GM18498 (cell line): ENCODE measurements around the gene ASB13.

Source experiments
- ATAC-seq: cut with Tn5 transposase; IDR thresholded peaks from one replicate; pipeline ENCODE4 v1.9.1; 2021; ENCODE audit warnings: mild to moderate bottlenecking, moderate library complexity; ENCODE audit not compliant: unreplicated experiment

The ASB13 gene

DNA sequence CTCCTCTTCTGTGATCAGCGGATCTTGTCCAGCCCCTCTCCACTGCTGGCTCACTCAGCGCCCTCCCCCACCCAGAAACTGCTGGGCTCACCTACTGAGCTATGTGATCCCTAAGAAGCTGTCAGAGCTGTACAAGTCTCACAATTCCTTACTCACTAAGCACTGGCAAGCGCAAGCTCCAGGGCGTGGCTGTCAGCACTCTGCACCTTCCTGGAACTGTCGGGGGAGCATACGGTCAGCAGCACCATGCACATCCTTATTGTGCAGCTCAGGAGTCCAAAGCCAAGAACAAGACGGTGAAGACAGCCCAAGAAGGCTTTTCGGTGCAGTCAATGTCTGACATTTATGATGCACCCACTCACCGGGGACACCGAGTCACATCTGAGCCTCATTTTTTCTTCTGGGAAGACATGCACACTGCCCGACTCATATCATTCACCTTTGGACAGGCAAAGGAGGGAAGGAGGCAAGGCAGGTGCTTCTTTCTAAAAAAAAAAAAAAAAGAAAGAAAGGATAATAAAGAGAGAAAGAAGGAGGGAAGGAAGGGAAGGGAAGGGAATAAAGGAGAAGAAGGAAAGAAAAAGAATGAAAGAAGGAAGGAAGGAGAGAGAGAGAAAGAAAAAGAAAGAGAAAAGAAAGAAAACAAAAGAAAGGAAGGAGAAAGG lies 56.3 kb downstream of the ASB13 start:
- ATAC-seq: no peak

GRCh38 chr10:5608608-5609220 lies 57.7 kb downstream of the ASB13 start:
- no peak for ATAC-seq

- no peak for ATAC-seq
Observed at GRCh38 chr10:5607594-5607993, 58.8 kb downstream of the ASB13 start.

GRCh38 chr10:5606864-5607263 lies 59.5 kb downstream of the ASB13 start:
- no peak for ATAC-seq

- ATAC-seq: no peak
Observed at GRCh38 chr10:5606321-5606720, 60.1 kb downstream of the ASB13 start.

GRCh38 chr10:5604961-5605360 lies 61.4 kb downstream of the ASB13 start:
- no peak for ATAC-seq

DNA sequence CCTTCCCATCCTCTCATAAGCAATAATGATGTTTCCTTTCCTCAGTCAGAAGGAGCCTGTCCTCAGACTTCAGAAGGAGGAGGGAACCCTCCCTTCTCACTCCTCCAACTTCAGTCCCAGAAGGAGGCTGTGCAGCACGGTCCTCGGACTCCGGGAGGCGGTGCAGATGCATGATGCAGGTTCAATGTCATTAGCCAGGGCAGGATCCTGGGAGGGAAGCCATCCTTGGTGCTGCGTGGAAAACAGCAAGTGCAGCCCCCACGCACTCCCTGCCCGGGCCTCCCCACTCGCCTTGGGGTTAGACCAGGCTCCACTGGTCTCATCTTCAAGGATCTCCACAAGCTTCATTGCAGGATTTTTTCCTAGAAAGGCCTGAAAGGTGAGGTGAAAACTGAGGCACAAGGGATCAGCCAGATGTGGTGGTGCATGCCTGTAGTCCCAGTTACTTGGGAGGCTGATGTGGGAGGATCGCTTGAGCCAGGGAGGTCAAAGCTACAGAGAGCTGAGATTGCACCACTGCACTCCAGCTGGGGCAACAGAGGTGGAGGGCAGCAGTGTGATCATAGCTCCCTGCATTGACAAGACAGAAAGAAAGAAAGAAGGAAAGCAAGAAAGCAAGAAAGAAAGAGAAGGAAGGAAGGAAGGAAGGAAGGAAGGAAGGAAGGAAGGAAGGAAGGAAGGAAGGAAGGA lies 62.0 kb downstream of the ASB13 start:
- ATAC-seq: no peak

GRCh38 chr10:5603848-5604170 lies 62.6 kb downstream of the ASB13 start:
- no peak for ATAC-seq

DNA sequence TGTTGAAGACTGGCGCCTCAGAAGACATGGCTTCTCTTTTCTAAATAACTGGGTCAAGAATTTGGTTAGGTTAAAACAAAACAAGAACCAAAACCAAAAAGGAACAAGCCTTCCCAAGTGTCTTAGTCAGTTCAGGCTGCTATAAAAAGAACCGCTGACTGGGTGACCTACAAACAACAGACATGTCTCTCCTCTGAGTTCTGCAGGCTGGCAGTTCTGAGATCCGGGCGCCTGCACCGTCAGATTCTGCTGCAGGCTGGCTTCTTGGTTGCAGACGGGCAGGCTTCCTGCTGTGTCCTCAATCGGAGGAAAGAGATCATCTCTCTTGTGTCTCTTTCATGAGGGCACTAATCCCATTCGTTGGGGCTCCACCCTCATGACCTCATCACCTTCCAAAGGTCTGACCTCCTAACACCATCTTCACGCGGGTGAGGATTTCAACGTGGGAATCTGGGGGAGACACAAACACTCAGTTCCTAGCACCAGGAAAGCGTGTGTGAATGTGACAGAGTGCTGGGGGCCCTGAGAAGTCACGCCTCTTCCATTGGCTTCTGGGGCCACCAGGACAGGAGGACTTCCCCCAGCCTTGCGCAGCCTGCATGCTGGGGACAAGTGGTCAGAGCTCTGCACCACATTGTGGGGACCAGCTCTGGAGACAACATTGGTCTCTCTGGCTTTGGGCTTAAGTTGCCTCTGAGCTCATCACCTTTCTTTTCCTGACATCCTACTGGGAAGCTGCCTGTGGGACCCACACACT lies 63.1 kb downstream of the ASB13 start:
- ATAC-seq: no peak

DNA sequence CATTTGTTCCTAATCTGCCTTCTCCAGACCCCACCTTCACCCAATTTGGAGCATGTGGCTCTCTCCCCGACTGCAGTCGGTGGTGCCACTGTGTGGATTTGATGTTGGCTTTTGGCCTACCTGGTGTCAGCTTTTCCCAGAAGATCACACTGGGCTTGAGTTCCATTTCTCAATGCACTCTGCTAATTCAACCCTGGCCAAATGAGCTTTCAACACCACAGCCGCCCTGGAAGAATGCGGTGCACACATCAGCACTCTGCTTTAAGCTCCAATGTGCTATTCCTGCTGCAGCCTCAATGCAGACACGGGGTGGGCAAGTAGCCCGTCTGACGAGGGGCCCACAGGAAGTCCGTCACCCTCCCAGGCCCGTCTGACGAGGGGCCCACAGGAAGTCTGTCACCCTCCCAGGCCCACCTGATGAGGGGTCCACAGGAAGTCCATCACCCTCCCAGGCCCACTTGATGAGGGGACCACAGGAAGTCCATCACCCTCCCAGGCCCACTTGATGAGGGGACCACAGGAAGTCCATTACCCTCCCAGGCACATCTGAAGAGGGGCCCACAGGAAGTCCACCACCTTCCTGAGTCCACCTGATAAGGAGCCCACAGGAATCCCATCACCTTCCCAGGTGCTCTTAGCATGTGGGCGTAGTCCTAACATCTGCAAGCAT lies 64.4 kb downstream of the ASB13 start:
- ATAC-seq: no peak

GRCh38 chr10:5600908-5601307 lies 65.5 kb downstream of the ASB13 start:
- ATAC-seq: no peak

GRCh38 chr10:5599613-5600520 lies 66.5 kb downstream of the ASB13 start:
- no peak for ATAC-seq

DNA sequence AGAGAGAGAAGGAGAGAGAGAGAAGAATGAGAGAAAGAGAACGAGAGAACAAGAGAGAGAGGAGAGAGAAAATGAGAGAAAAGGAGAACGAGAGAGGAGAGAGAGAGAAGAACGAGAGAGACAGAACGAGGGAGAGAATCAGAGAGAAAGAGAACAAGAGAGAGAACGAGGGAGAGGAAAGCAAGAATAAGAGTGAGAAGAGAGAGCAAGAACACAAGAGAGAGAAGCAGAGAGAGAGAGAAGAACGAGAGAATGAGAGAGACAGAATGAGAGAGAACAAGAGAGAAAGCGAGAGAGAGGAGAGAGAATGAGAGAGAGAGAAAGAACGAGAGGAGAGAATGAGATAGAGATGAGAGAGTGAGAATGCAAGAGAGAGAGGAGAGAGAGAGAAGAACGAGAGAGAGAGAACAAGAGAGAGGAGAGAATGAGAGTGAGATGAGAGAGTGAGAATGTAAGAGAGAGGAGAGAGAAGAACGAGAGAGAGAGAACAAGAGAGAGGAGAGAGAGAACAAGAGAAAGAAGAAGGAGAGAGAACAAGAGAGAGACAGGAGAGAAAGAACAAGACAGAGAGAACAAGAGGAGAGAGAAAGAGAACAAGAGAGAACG lies 68.2 kb downstream of the ASB13 start:
- no peak for ATAC-seq

GRCh38 chr10:5596611-5597341 lies 69.6 kb downstream of the ASB13 start:
- ATAC-seq: no peak

DNA sequence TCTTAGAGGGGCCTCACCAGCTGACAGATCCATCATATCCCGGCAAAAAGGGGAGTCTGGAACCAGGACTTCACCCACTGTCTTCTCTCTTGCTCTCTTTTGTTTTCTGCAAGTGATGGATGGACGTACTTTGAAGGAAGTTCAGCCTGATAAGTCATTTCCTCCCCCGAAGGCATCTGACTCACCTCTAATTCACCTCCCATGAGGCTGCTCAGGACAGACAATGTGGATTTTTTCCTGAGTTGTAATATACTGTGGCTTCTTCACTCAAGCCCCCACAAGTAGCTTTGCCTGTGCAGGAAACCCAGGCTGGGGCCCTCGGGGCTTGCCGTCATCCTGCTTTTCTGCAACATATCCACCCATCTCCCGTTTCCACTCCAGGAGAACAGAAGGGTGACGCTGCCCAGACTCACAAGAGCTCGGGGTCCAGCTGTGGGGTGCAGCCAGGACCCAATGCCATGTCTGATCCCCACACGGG lies 70.4 kb downstream of the ASB13 start:
- ATAC-seq: no peak

DNA sequence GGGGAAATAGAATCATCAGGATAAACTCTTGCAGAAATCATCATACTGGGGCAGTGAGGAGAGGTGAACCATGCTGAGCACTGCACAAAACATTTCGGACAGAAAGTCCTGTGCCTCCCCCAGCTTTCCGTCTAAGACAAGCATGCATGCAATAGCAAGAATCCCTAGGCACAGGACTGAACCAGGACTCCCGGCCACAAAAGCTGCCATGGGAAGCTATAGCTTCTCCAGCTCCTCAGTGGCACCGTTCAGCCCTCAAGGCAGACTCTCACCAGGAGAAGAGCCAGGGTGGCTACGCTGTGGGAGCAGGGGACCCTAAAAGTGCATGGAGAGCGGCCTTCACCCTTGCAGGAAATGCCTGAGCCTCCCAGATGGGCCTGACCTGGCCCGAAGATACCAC lies 70.8 kb downstream of the ASB13 start:
- ATAC-seq: no peak

GRCh38 chr10:5595095-5595494 lies 71.3 kb downstream of the ASB13 start:
- ATAC-seq: no peak

- ATAC-seq: no peak
Observed at GRCh38 chr10:5594271-5595049, 71.9 kb downstream of the ASB13 start.
